Suprapubic skin (tissue), 3 donors: ENCODE results near the gene PROC.

Experiments used
- CTCF ChIP-seq, 2 donors: fragments of 200-600 bp in 1 of 2; fragments of 450-650 bp in 1 of 2; sonication (generic) in 1 of 2; IDR thresholded peaks; one replicate each; pipeline ENCODE4 v1.5.1; 2016 to 2019; ENCODE audit warnings: antibody characterized with exemption in 2 of 2, mild to moderate bottlenecking in 1 of 2, moderate library complexity in 1 of 2
- POLR2A ChIP-seq, 2 donors: fragments of 450-650 bp; IDR thresholded peaks; one replicate each; pipeline ENCODE4 v1.6.1; 2017; ENCODE audit warnings: antibody characterized with exemption in 2 of 2, mild to moderate bottlenecking in 2 of 2, moderate library complexity in 2 of 2

- TF ChIP-seq POLR2A (IDR thresholded peaks at IDR 0.05): no peak
- no peak for TF ChIP-seq CTCF (IDR thresholded peaks at IDR 0.05)
These were observed 45.1 kb downstream of the PROC start for GRCh38 chr2:127463155-127463991.
